SJCRH30 (cell line): ENCODE data around the gene P2RX7. TPM values are rescaled to one million over a fixed set of nuclear protein-coding genes. Genes with fewer than 3 reads are reported as not detected.
"Not testable (repeated sequence)": the region's sequence is repeated elsewhere in the genome, so short reads cannot be mapped to it uniquely, and the experiment has no call there.

Experiments
- DNase-seq, 2 experiments: peaks; one replicate each; pipeline ENCODE4 v3.0.0-alpha.2; 2015 to 2020
- H3K27ac ChIP-seq: fragments of 250-450 bp; sonication (Bioruptor Pico); 2 replicates; pipeline ENCODE4 v1.5.1; 2020; ENCODE audit warnings: mild to moderate bottlenecking, moderate library complexity
- H3K27me3 ChIP-seq: fragments of 250-450 bp; sonication (Bioruptor Pico); 2 replicates; pipeline ENCODE4 v1.5.1; 2020; ENCODE audit warnings: mild to moderate bottlenecking, moderate library complexity
- H3K36me3 ChIP-seq: fragments of 250-450 bp; sonication (Bioruptor Pico); 2 replicates; pipeline ENCODE4 v1.5.1; 2020; ENCODE audit warnings: mild to moderate bottlenecking, moderate library complexity
- H3K4me1 ChIP-seq: fragments of 250-450 bp; sonication (Bioruptor Pico); 2 replicates; pipeline ENCODE4 v1.5.1; 2020; ENCODE audit warnings: mild to moderate bottlenecking, moderate library complexity
- H3K4me3 ChIP-seq: fragments of 250-450 bp; sonication (Bioruptor Pico); 2 replicates; pipeline ENCODE4 v1.5.1; 2020; ENCODE audit warnings: mild to moderate bottlenecking, moderate library complexity
- H3K9me3 ChIP-seq: fragments of 250-450 bp; sonication (Bioruptor Pico); replicated peaks from 2 replicates; pipeline ENCODE4 v1.5.1; 2020; ENCODE audit warnings: mild to moderate bottlenecking, moderate library complexity
- total RNA-seq: library from RNA; depleted of rRNA; stranded (reverse); fragments of >200 nt; shearing (Covaris generic); gene quantifications from 2 replicates; pipeline ENCODE4 v1.2.3, GENCODE V29; 2014; rRNA removed

Gene P2RX7
- total RNA-seq, 1 experiment from 2014 or later: 2.5 TPM

DNA sequence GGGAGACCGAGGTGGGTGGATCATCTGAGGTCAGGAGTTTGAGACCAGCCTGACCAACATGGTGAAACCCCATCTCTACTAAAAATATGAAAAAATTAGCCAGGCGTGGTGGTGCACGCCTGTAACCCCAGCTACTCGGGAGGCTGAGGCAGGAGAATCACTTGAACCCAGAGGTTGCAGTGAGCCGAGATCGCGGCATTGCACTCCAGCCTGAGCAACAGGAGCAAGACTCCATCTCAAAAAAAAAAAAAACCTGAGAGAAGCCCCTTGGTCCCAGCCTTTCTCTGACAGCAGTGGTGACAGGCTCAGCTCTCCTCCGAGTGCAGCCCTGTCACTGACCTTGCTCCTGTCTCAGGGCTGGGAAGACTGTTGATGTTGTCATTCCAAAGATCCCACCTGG, 94.2 kb downstream of the P2RX7 start:
- not testable (repeated sequence) for H3K27ac ChIP-seq, H3K4me3 ChIP-seq, DNase-seq, H3K9me3 ChIP-seq, H3K4me1 ChIP-seq, H3K36me3 ChIP-seq, H3K27me3 ChIP-seq

GRCh38 chr12:121227294-121227693, 94.6 kb downstream of the P2RX7 start:
- no peak overlapping the region for H3K27ac ChIP-seq
- H3K36me3 ChIP-seq: no peaks in the 10 kb centered on the region
- no peaks in the 10 kb centered on the region for H3K4me1 ChIP-seq
- no peak overlapping the region for H3K4me3 ChIP-seq
- DNase-seq: no peak
- no peaks in the 10 kb centered on the region for H3K27me3 ChIP-seq
- no peaks in the 10 kb centered on the region for H3K9me3 ChIP-seq

DNA sequence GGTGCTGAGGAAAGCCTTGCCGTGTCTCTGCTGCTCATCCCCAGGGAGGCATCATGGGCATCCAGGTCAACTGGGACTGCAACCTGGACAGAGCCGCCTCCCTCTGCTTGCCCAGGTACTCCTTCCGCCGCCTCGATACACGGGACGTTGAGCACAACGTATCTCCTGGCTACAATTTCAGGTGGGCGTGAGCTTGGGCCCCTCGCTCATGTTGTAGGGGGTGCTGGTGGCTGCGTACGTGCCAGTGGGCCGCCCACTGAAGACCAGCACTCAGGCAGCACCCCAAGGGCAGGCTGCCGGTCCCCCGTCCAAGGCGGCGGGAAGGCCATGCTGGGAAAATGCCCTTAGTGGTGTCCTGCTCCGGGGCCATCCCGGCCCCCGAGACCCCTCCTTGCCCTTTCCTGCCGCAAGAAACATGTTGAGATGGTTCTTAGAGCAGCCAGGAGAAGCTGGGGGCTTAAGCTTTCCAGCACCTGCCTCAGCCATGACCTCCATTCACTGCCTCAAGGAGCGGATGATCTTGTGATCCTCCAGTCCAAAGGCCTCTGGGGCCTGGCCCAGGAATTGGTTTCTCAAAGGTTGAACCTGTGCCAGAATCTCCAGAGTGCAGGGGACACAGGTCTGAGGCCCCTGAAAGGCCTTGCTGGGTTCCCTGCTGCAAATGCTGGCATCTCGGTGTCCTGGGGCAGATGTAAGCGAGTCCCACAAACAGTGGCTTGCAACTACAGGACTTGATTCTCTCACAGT, 96.4 kb downstream of the P2RX7 start:
- Histone ChIP-seq H3K36me3 (no peaks in the 10 kb centered on the region), H3K27ac (no peak overlapping the region), H3K4me3 (no peak overlapping the region), H3K4me1 (no peaks in the 10 kb centered on the region), H3K27me3 (no peaks in the 10 kb centered on the region), H3K9me3 (no peaks in the 10 kb centered on the region)
- DNase-seq: no peak

GRCh38 chr12:121229826-121230537, 97.3 kb downstream of the P2RX7 start:
- not testable (repeated sequence) for H3K27ac ChIP-seq, H3K27me3 ChIP-seq, H3K36me3 ChIP-seq, H3K4me3 ChIP-seq, H3K9me3 ChIP-seq, H3K4me1 ChIP-seq
- DNase-seq: peak; percentile 79 to 89

DNA sequence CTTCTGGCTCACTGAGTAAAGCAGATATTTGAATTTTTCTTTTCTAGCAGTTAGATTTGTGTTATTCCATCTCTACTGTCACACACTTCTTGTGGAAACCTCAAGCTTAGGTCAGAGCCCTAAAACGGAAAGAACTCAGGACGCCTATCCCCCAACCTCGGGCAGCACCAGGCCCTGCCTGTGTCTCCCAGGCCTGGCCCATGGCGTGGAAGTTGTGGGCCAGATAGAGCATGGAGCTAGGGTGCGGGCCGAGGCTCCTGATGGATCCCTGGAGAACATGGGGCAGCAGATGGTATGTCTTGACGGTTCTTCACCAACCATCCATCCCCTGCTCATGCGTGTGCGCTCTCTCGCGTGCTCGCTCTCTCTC, 97.8 kb downstream of the P2RX7 start:
- Histone ChIP-seq H3K36me3 (no peaks in the 10 kb centered on the region), H3K27me3 (no peaks in the 10 kb centered on the region), H3K4me3 (no peak overlapping the region), H3K9me3 (no peaks in the 10 kb centered on the region), H3K27ac (no peak overlapping the region), H3K4me1 (no peaks in the 10 kb centered on the region)
- DNase-seq: no peak

DNA sequence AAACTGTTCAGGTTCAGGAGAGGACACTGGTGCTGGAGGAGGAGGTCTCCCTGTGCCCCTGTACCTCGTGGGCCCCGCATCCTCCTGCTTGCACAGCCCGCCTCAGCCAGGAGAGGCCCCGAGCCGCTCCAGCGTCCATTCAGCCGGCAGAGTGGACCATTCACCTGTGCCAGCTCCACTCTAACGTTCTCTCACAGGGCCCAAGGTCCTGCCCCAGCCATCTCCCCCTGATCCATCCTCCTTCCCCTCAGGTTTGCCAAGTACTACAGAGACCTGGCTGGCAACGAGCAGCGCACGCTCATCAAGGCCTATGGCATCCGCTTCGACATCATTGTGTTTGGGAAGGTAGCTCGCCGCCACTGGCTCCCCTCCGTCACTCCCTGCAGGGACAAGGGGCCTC, 99.5 kb downstream of the P2RX7 start:
- Histone ChIP-seq H3K4me1 (no peaks in the 10 kb centered on the region), H3K9me3 (no peaks in the 10 kb centered on the region), H3K27me3 (no peaks in the 10 kb centered on the region), H3K36me3 (no peaks in the 10 kb centered on the region), H3K4me3 (no peak overlapping the region), H3K27ac (no peak overlapping the region)
- no peak for DNase-seq

- Histone ChIP-seq H3K36me3 (no peaks in the 10 kb centered on the region), H3K27ac (no peak overlapping the region), H3K9me3 (no peaks in the 10 kb centered on the region), H3K4me1 (peaks cover 4% of the 10 kb centered on the region), H3K4me3 (no peak overlapping the region), H3K27me3 (no peaks in the 10 kb centered on the region)
- no peak for DNase-seq
Observed at GRCh38 chr12:121232977-121233627, 100.4 kb downstream of the P2RX7 start.

DNA sequence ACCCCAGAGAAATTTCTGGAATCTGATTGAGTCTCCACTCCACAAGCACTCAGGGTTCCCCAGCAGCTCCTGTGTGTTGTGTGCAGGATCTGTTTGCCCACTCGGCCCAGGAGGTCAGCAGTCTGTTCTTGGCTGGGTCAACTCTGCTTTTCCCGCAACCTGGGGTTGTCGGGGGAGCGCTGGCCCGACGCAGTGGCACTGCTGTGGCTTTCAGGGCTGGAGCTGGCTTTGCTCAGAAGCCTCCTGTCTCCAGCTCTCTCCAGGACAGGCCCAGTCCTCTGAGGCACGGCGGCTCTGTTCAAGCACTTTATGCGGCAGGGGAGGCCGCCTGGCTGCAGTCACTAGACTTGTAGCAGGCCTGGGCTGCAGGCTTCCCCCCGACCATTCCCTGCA, 100.9 kb downstream of the P2RX7 start:
- no peak overlapping the region for H3K4me3 ChIP-seq
- no peak for DNase-seq
- no peak overlapping the region for H3K27ac ChIP-seq
- no peaks in the 10 kb centered on the region for H3K9me3 ChIP-seq
- peaks cover 9% of the 10 kb centered on the region for H3K4me1 ChIP-seq
- H3K27me3 ChIP-seq: no peaks in the 10 kb centered on the region
- no peaks in the 10 kb centered on the region for H3K36me3 ChIP-seq

DNA sequence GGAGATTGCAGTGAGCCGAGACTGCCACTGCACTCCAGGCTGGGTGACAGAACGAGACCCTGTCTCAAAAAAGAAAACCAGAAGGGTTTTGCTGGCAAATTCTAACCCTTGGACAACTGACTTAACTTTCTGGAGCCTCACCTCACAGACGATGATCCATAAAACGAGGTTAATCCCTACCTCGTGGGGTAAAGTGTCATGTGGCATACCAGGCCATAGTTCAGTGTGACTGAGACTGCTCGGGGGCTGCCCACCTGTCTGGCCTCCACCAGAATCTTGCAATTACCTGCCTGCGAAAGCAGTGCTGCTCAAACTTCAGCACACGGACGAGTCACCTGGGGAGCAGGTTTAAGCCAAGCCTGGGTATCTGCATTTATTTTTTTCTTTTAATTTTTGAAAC, 104.1 kb downstream of the P2RX7 start:
- Histone ChIP-seq H3K27ac (no peak overlapping the region), H3K4me1 (peaks cover 38% of the 10 kb centered on the region)
- no peak for DNase-seq

GRCh38 chr12:121237415-121237814, 104.7 kb downstream of the P2RX7 start:
- H3K27ac ChIP-seq: no peak overlapping the region
- DNase-seq: no peak
- no peaks in the 10 kb centered on the region for H3K9me3 ChIP-seq
- H3K4me3 ChIP-seq: no peak overlapping the region
- H3K27me3 ChIP-seq: no peaks in the 10 kb centered on the region
- H3K4me1 ChIP-seq: peaks cover 42% of the 10 kb centered on the region
- H3K36me3 ChIP-seq: no peaks in the 10 kb centered on the region

More for the DNA sequence above, 104.1 kb downstream of the P2RX7 start:
- Histone ChIP-seq H3K27me3 (no peaks in the 10 kb centered on the region), H3K36me3 (no peaks in the 10 kb centered on the region), H3K9me3 (no peaks in the 10 kb centered on the region), H3K4me3 (no peak overlapping the region)

Other genes starting within 250 kb of the P2RX7 start
- 14.9 and 16.1 TPM in 2 replicates for gene SPPL3, start 228.5 kb upstream of the P2RX7 start, total RNA-seq
- gene HNF1A, start 154.3 kb upstream of the P2RX7 start, total RNA-seq: 0.04 and 0.10 TPM in 2 replicates
- gene C12orf43, start 116.4 kb upstream of the P2RX7 start, total RNA-seq: 17.2 and 18.9 TPM in 2 replicates
- gene OASL, start 93.6 kb upstream of the P2RX7 start, total RNA-seq: not detected in 2 replicates
- gene P2RX4, start 77.3 kb downstream of the P2RX7 start, total RNA-seq: 5.7 and 6.1 TPM in 2 replicates
- gene CAMKK2, start 163.8 kb downstream of the P2RX7 start, total RNA-seq: 7.8 and 9.7 TPM in 2 replicates
- gene ANAPC5, start 219.5 kb downstream of the P2RX7 start, total RNA-seq: 107 and 115 TPM in 2 replicates